ENCODE data around the gene MTO1. TPM values are rescaled to one million over a fixed set of nuclear protein-coding genes. Genes with fewer than 3 reads are reported as not detected.

MTO1 gene
- total and polyA plus RNA-seq, 2 experiments from 2014 or later = 27.7 to 36.7 TPM

GRCh38 chr6:73484438-73484837 lies 22.9 kb downstream of the MTO1 start (continued):
- TF ChIP-seq ZNF462 (CRISPR knock-in tag; IDR thresholded peaks at IDR 0.05) (no peak), JUNB (IDR thresholded peaks at IDR 0.05; ENCODE audit: unreplicated experiment) (no peak), EZH2 (IDR thresholded peaks at IDR 0.05; ENCODE audit: low read depth, unreplicated experiment) (no peak), STAT1 (IDR thresholded peaks at IDR 0.05; ENCODE audit: unreplicated experiment) (no peak), CREB1 (CRISPR knock-in tag; IDR thresholded peaks at IDR 0.05; ENCODE audit: low read depth) (no peak)
- TF ChIP-seq, protein P1, sequence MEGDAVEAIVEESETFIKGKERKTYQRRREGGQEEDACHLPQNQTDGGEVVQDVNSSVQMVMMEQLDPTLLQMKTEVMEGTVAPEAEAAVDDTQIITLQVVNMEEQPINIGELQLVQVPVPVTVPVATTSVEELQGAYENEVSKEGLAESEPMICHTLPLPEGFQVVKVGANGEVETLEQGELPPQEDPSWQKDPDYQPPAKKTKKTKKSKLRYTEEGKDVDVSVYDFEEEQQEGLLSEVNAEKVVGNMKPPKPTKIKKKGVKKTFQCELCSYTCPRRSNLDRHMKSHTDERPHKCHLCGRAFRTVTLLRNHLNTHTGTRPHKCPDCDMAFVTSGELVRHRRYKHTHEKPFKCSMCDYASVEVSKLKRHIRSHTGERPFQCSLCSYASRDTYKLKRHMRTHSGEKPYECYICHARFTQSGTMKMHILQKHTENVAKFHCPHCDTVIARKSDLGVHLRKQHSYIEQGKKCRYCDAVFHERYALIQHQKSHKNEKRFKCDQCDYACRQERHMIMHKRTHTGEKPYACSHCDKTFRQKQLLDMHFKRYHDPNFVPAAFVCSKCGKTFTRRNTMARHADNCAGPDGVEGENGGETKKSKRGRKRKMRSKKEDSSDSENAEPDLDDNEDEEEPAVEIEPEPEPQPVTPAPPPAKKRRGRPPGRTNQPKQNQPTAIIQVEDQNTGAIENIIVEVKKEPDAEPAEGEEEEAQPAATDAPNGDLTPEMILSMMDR (conservative IDR thresholded peaks at IDR 0.05; ENCODE audit: low read depth in 2 of 2) = no peak
- TF ChIP-seq, protein P2, sequence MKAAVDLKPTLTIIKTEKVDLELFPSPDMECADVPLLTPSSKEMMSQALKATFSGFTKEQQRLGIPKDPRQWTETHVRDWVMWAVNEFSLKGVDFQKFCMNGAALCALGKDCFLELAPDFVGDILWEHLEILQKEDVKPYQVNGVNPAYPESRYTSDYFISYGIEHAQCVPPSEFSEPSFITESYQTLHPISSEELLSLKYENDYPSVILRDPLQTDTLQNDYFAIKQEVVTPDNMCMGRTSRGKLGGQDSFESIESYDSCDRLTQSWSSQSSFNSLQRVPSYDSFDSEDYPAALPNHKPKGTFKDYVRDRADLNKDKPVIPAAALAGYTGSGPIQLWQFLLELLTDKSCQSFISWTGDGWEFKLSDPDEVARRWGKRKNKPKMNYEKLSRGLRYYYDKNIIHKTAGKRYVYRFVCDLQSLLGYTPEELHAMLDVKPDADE (IDR thresholded peaks at IDR 0.05) = no peak
